ENCODE data around the gene SH3GLB1. TPM values are rescaled to one million over a fixed set of nuclear protein-coding genes. Genes with fewer than 3 reads are reported as not detected.

SH3GLB1 gene
- total RNA-seq, 2 experiments from 2014 or later, result 45.0 to 45.5 TPM

- H3K4me1 Mint-ChIP-seq (ENCODE audit: low read depth), result peaks cover 42% of the 10 kb centered on the region
- H3K36me3 Mint-ChIP-seq (ENCODE audit: low read depth), result peaks cover 7% of the 10 kb centered on the region
- H3K27ac Mint-ChIP-seq, result peak overlapping the region; percentile 98
- intact Hi-C loops (cut with micrococcal nuclease), result loop anchor here (1.0 to 10.0 kb wide), 14 partner anchors 22 to 1980 kb away; partner anchors contain the start of genes BCL10, HS2ST1, LMO4 and ODF2L
- H3K9me3 Mint-ChIP-seq, result no peaks in the 10 kb centered on the region
- CTCF ChIA-PET, result interaction anchor here (0.5 to 3.2 kb wide), 17 partner anchors 11 to 339 kb away, joined by 3 to 39 read pairs (median 4); partner anchors contain the start of genes HS2ST1, ODF2L and SELENOF
- H3K4me3 Mint-ChIP-seq, result peak overlapping the region; percentile 93
- no peaks in the 10 kb centered on the region for H3K27me3 Mint-ChIP-seq (ENCODE audit: low read depth)
- DNase-seq, result peak; percentile 48
Observed at GRCh38 chr1:86704972-86705664, 742 bp downstream of the SH3GLB1 start.

- no peak for DNase-seq
- intact Hi-C loops (cut with micrococcal nuclease), result loop anchor here (1.0 to 10.0 kb wide), 5 partner anchors 21 to 1979 kb away; partner anchors contain the start of genes BCL10, LMO4 and PKN2
- Mint-ChIP-seq H3K4me1 (ENCODE audit: low read depth) (peaks cover 44% of the 10 kb centered on the region), H3K27me3 (ENCODE audit: low read depth) (no peaks in the 10 kb centered on the region), H3K27ac (peak overlapping the region; percentile 94), H3K36me3 (ENCODE audit: low read depth) (peaks cover 7% of the 10 kb centered on the region), H3K4me3 (peak overlapping the region; percentile 93), H3K9me3 (no peaks in the 10 kb centered on the region)
- CTCF ChIA-PET, result interaction anchor here (0.9 to 3.2 kb wide), 8 partner anchors 10 to 339 kb away, joined by 3 to 39 read pairs (median 5); no protein-coding TSS in a partner anchor
Observed at GRCh38 chr1:86705665-86705985, 1.2 kb downstream of the SH3GLB1 start.

GRCh38 chr1:86706018-86706635 lies 1.8 kb downstream of the SH3GLB1 start:
- Mint-ChIP-seq H3K27ac (peak overlapping the region; percentile 22), H3K4me3 (peak overlapping the region; percentile 93), H3K36me3 (ENCODE audit: low read depth) (peaks cover 7% of the 10 kb centered on the region), H3K4me1 (ENCODE audit: low read depth) (peaks cover 45% of the 10 kb centered on the region), H3K9me3 (no peaks in the 10 kb centered on the region), H3K27me3 (ENCODE audit: low read depth) (no peaks in the 10 kb centered on the region)
- CTCF ChIA-PET, result interaction anchor here (0.9 to 3.2 kb wide), 7 partner anchors 9 to 44 kb away, joined by 3 to 39 read pairs (median 6); no protein-coding TSS in a partner anchor
- intact Hi-C loops (cut with micrococcal nuclease), result loop anchor here (1.0 to 10.0 kb wide), 4 partner anchors 8 to 1979 kb away; partner anchors contain the start of genes BCL10 and PKN2
- no peak for DNase-seq

GRCh38 chr1:86708920-86709319 lies 4.5 kb downstream of the SH3GLB1 start:
- H3K27ac Mint-ChIP-seq, result no peak overlapping the region
- H3K4me3 Mint-ChIP-seq, result no peak overlapping the region
- intact Hi-C loops (cut with micrococcal nuclease), result loop anchor here (10.0 kb wide), 3 partner anchors 126 to 1976 kb away; partner anchors contain the start of genes BCL10 and PKN2
- H3K4me1 Mint-ChIP-seq (ENCODE audit: low read depth), result peaks cover 39% of the 10 kb centered on the region
- H3K36me3 Mint-ChIP-seq (ENCODE audit: low read depth), result peaks cover 5% of the 10 kb centered on the region
- H3K27me3 Mint-ChIP-seq (ENCODE audit: low read depth), result no peaks in the 10 kb centered on the region
- no peaks in the 10 kb centered on the region for H3K9me3 Mint-ChIP-seq
- no peak for DNase-seq
- CTCF ChIA-PET, result interaction anchor here (1.2 kb wide), 1 partner anchor 16 kb away, joined by 4 read pairs; no protein-coding TSS in a partner anchor

GRCh38 chr1:86712088-86712860 lies 7.9 kb downstream of the SH3GLB1 start:
- DNase-seq, result no peak
- H3K4me3 Mint-ChIP-seq, result no peak overlapping the region
- CTCF ChIA-PET, result interaction anchor here (0.6 kb wide), 1 partner anchor 576 kb away, joined by 4 read pairs; no protein-coding TSS in a partner anchor
- H3K9me3 Mint-ChIP-seq, result no peaks in the 10 kb centered on the region
- H3K4me1 Mint-ChIP-seq (ENCODE audit: low read depth), result peaks cover 41% of the 10 kb centered on the region
- peaks cover 6% of the 10 kb centered on the region for H3K36me3 Mint-ChIP-seq (ENCODE audit: low read depth)
- intact Hi-C loops (cut with micrococcal nuclease), result no loop called here
- no peak overlapping the region for H3K27ac Mint-ChIP-seq
- H3K27me3 Mint-ChIP-seq (ENCODE audit: low read depth), result no peaks in the 10 kb centered on the region

- H3K27ac Mint-ChIP-seq, result no peak overlapping the region
- DNase-seq, result no peak
- H3K4me3 Mint-ChIP-seq, result no peak overlapping the region
- CTCF ChIA-PET, result interaction anchor here (5.9 kb wide), 1 partner anchor 9 kb away, joined by 39 read pairs; the partner anchor contains the start of gene SH3GLB1
- H3K27me3 Mint-ChIP-seq (ENCODE audit: low read depth), result no peaks in the 10 kb centered on the region
- intact Hi-C loops (cut with micrococcal nuclease), result no loop called here
- H3K9me3 Mint-ChIP-seq, result no peaks in the 10 kb centered on the region
- peaks cover 35% of the 10 kb centered on the region for H3K4me1 Mint-ChIP-seq (ENCODE audit: low read depth)
- H3K36me3 Mint-ChIP-seq (ENCODE audit: low read depth), result peaks cover 5% of the 10 kb centered on the region
Observed at GRCh38 chr1:86713477-86713876, 9.1 kb downstream of the SH3GLB1 start.

GRCh38 chr1:86714159-86714558 lies 9.8 kb downstream of the SH3GLB1 start:
- H3K9me3 Mint-ChIP-seq, result no peaks in the 10 kb centered on the region
- H3K27ac Mint-ChIP-seq, result no peak overlapping the region
- CTCF ChIA-PET, result interaction anchor here (0.9 to 5.9 kb wide), 3 partner anchors 9 to 118 kb away, joined by 3 to 39 read pairs (median 4); partner anchors contain the start of gene SH3GLB1
- no peaks in the 10 kb centered on the region for H3K27me3 Mint-ChIP-seq (ENCODE audit: low read depth)
- intact Hi-C loops (cut with micrococcal nuclease), result loop anchor here (1.0 to 2.0 kb wide), 2 partner anchors 8 to 61 kb away; no protein-coding TSS in a partner anchor
- DNase-seq, result no peak
- H3K4me3 Mint-ChIP-seq, result no peak overlapping the region
- H3K4me1 Mint-ChIP-seq (ENCODE audit: low read depth), result peaks cover 32% of the 10 kb centered on the region
- H3K36me3 Mint-ChIP-seq (ENCODE audit: low read depth), result peaks cover 5% of the 10 kb centered on the region

- Mint-ChIP-seq H3K4me1 (ENCODE audit: low read depth) (peaks cover 31% of the 10 kb centered on the region), H3K27ac (peak overlapping the region; percentile 62), H3K4me3 (no peak overlapping the region), H3K9me3 (no peaks in the 10 kb centered on the region), H3K27me3 (ENCODE audit: low read depth) (no peaks in the 10 kb centered on the region), H3K36me3 (ENCODE audit: low read depth) (peaks cover 7% of the 10 kb centered on the region)
- DNase-seq, result no peak
- intact Hi-C loops (cut with micrococcal nuclease), result loop anchor here (1.0 to 2.0 kb wide), 2 partner anchors 8 to 60 kb away; no protein-coding TSS in a partner anchor
- CTCF ChIA-PET, result interaction anchor here (0.9 to 5.9 kb wide), 4 partner anchors 8 to 118 kb away, joined by 3 to 39 read pairs (median 5); partner anchors contain the start of gene SH3GLB1
Observed at GRCh38 chr1:86714561-86715244, 10.3 kb downstream of the SH3GLB1 start.

- Mint-ChIP-seq H3K27me3 (ENCODE audit: low read depth) (no peaks in the 10 kb centered on the region), H3K27ac (no peak overlapping the region), H3K36me3 (ENCODE audit: low read depth) (peaks cover 13% of the 10 kb centered on the region), H3K4me3 (no peak overlapping the region), H3K9me3 (no peaks in the 10 kb centered on the region), H3K4me1 (ENCODE audit: low read depth) (peaks cover 15% of the 10 kb centered on the region)
- CTCF ChIA-PET, result interaction anchor here (0.5 to 5.9 kb wide), 4 partner anchors 14 to 216 kb away, joined by 4 to 39 read pairs (median 11); partner anchors contain the start of gene SH3GLB1
- intact Hi-C loops (cut with micrococcal nuclease), result no loop called here
- DNase-seq, result no peak
Observed at GRCh38 chr1:86718786-86719185, 14.4 kb downstream of the SH3GLB1 start.

- CTCF ChIA-PET, result interaction anchor here (2.6 kb wide), 1 partner anchor 12 kb away, joined by 9 read pairs; no protein-coding TSS in a partner anchor
- Mint-ChIP-seq H3K4me1 (ENCODE audit: low read depth) (peaks cover 8% of the 10 kb centered on the region), H3K27me3 (ENCODE audit: low read depth) (no peaks in the 10 kb centered on the region), H3K9me3 (no peaks in the 10 kb centered on the region), H3K36me3 (ENCODE audit: low read depth) (peaks cover 21% of the 10 kb centered on the region), H3K4me3 (no peak overlapping the region), H3K27ac (no peak overlapping the region)
- intact Hi-C loops (cut with micrococcal nuclease), result no loop called here
- no peak for DNase-seq
Observed at GRCh38 chr1:86731416-86731815, 27.0 kb downstream of the SH3GLB1 start.

GRCh38 chr1:86733340-86733739 lies 29.0 kb downstream of the SH3GLB1 start:
- DNase-seq, result no peak
- no peaks in the 10 kb centered on the region for H3K9me3 Mint-ChIP-seq
- intact Hi-C loops (cut with micrococcal nuclease), result no loop called here
- CTCF ChIA-PET, result interaction anchor here (1.5 kb wide), 1 partner anchor 8 kb away, joined by 5 read pairs; no protein-coding TSS in a partner anchor
- peak overlapping the region; percentile 46 for H3K27ac Mint-ChIP-seq
- H3K36me3 Mint-ChIP-seq (ENCODE audit: low read depth), result peaks cover 23% of the 10 kb centered on the region
- H3K27me3 Mint-ChIP-seq (ENCODE audit: low read depth), result no peaks in the 10 kb centered on the region
- H3K4me3 Mint-ChIP-seq, result no peak overlapping the region
- H3K4me1 Mint-ChIP-seq (ENCODE audit: low read depth), result peaks cover 1% of the 10 kb centered on the region
